Measurements from ENCODE around the gene ATG2A.

The ATG2A gene

DNA sequence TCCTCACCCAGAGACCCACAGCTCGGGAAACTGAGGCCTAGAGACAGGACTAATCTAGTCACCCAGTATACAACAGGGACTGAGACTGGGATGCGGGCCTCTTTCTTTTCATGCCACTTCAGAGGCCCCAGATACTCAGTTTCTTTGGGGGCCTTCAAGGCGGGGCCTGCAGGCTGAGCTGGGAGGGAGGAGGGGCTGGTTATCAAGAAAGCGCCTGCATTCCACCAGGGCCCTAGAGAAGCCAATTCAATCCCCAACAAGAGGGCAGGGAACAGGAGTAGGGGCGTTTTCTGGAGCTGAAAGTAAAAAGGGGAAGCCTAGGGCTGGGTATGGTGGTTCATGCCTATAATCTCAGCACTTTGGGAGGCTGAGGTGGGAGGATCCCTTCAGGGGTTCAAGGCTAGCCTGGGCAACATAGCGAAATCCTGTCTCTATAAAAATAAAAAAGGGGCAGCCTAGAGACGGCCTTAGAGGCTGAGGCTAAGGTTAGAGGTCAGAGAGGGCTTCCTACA is 1.6 kb downstream of the ATG2A start:
- Histone ChIP-seq H3F3A (ENCODE audit: control insufficient read depth, insufficient read depth) (peaks cover 3% of the 10 kb centered on the region), H3K27ac (ENCODE audit: low read depth, low read length) (0 out of 2 replicates have a peak overlapping the region, but pooled peaks have one; percentile 57), H3K9me2 (replicated peaks; ENCODE audit: control insufficient read depth, low read length) (no peaks in the 10 kb centered on the region), H3K4me2 (ENCODE audit: low read length) (peak overlapping the region; percentile 87), H4K20me1 (ENCODE audit: control insufficient read depth, insufficient read depth, low read depth, low read length) (no peaks in the 10 kb centered on the region), H3K79me2 (ENCODE audit: control insufficient read depth, low read length) (peaks cover 21% of the 10 kb centered on the region), H3K4me1 (ENCODE audit: control insufficient read depth, low read length) (peaks cover 35% of the 10 kb centered on the region), H3K9me3 (ENCODE audit: control insufficient read depth, insufficient read depth, low read length) (no peaks in the 10 kb centered on the region), H3K4me3 (ENCODE audit: low read length) (peak overlapping the region; percentile 85), H3K27me3 (ENCODE audit: control insufficient read depth, low read length) (no peaks in the 10 kb centered on the region), H3K36me3 (ENCODE audit: control insufficient read depth, low read length) (peaks cover 30% of the 10 kb centered on the region)
- TF ChIP-seq EZH2phosphoT487 (IDR thresholded peaks at IDR 0.05; ENCODE audit: borderline replicate concordance, low read length) = no peak

DNA sequence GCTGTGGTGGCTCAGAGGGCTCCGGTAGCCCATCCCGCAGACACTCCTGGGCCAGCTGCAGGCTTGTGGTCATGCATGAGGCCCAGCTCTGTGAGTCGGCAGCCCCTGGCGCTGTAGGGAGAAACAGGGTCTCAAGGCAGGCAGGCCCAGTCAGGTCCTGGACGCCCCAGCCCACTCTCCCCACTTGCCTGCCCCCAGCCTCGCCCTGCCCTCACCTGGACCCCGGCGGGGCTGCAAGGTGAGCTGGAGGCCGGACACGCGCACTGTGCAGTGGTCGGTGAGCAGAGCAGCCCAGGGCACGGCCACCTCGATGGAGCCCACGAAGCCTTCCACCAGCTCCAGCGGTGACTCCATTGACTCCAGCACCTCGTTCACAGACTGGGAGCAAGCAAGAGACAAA is 2.9 kb downstream of the ATG2A start:
- Histone ChIP-seq H3F3A (ENCODE audit: control insufficient read depth, insufficient read depth) (peaks cover 3% of the 10 kb centered on the region), H3K4me1 (ENCODE audit: control insufficient read depth, low read length) (peaks cover 26% of the 10 kb centered on the region), H3K4me2 (ENCODE audit: low read length) (no peak overlapping the region), H3K27ac (ENCODE audit: low read depth, low read length) (no peak overlapping the region), H3K36me3 (ENCODE audit: control insufficient read depth, low read length) (peaks cover 39% of the 10 kb centered on the region), H4K20me1 (ENCODE audit: control insufficient read depth, insufficient read depth, low read depth, low read length) (no peaks in the 10 kb centered on the region), H3K9me3 (ENCODE audit: control insufficient read depth, insufficient read depth, low read length) (no peaks in the 10 kb centered on the region), H3K4me3 (ENCODE audit: low read length) (no peak overlapping the region), H3K27me3 (ENCODE audit: control insufficient read depth, low read length) (no peaks in the 10 kb centered on the region), H3K79me2 (ENCODE audit: control insufficient read depth, low read length) (peaks cover 21% of the 10 kb centered on the region), H3K9me2 (replicated peaks; ENCODE audit: control insufficient read depth, low read length) (no peaks in the 10 kb centered on the region)
- TF ChIP-seq, protein P1, sequence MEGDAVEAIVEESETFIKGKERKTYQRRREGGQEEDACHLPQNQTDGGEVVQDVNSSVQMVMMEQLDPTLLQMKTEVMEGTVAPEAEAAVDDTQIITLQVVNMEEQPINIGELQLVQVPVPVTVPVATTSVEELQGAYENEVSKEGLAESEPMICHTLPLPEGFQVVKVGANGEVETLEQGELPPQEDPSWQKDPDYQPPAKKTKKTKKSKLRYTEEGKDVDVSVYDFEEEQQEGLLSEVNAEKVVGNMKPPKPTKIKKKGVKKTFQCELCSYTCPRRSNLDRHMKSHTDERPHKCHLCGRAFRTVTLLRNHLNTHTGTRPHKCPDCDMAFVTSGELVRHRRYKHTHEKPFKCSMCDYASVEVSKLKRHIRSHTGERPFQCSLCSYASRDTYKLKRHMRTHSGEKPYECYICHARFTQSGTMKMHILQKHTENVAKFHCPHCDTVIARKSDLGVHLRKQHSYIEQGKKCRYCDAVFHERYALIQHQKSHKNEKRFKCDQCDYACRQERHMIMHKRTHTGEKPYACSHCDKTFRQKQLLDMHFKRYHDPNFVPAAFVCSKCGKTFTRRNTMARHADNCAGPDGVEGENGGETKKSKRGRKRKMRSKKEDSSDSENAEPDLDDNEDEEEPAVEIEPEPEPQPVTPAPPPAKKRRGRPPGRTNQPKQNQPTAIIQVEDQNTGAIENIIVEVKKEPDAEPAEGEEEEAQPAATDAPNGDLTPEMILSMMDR (IDR thresholded peaks at IDR 0.05; ENCODE audit: low read depth, low read length, poor library complexity, severe bottlenecking) = no peak
- no peak for TF ChIP-seq EZH2phosphoT487 (IDR thresholded peaks at IDR 0.05; ENCODE audit: borderline replicate concordance, low read length)

DNA sequence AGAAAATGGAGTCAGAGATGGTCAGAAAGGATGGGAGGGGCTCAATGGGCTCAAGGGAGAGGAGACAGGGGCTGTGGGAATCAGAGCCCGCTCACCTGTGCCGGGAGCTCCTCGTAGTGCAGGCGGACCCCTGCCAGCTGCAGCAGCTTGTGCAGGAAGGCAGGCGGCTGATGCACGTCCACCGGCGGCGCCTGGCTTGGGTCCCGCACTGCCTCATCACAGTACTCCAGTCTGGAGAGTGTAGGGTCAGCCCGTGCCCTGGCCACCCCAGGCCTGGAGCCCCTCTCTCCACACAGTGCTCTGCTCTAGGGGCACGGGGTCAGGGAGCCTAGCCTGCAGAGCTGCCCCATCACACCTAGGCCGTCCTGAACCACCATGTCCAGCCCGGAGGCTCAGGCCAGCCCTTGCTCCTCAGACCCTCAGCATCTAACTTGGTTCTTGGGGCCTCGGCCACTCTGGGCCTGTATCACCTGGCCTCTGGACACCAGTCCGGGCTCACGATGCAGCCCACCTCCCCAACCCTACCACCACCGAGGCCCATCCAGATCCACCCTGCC is 3.8 kb downstream of the ATG2A start:
- Histone ChIP-seq H3F3A (ENCODE audit: control insufficient read depth, insufficient read depth) (peaks cover 3% of the 10 kb centered on the region), H3K36me3 (ENCODE audit: control insufficient read depth, low read length) (peaks cover 45% of the 10 kb centered on the region), H3K9me3 (ENCODE audit: control insufficient read depth, insufficient read depth, low read length) (no peaks in the 10 kb centered on the region), H3K27me3 (ENCODE audit: control insufficient read depth, low read length) (no peaks in the 10 kb centered on the region), H3K4me1 (ENCODE audit: control insufficient read depth, low read length) (peaks cover 19% of the 10 kb centered on the region), H4K20me1 (ENCODE audit: control insufficient read depth, insufficient read depth, low read depth, low read length) (no peaks in the 10 kb centered on the region), H3K79me2 (ENCODE audit: control insufficient read depth, low read length) (peaks cover 21% of the 10 kb centered on the region), H3K27ac (ENCODE audit: low read depth, low read length) (no peak overlapping the region), H3K4me2 (ENCODE audit: low read length) (no peak overlapping the region), H3K4me3 (ENCODE audit: low read length) (no peak overlapping the region), H3K9me2 (replicated peaks; ENCODE audit: control insufficient read depth, low read length) (no peaks in the 10 kb centered on the region)
- TF ChIP-seq, protein P1 (IDR thresholded peaks at IDR 0.05; ENCODE audit: low read depth, low read length, poor library complexity, severe bottlenecking) = no peak
- no peak for TF ChIP-seq EZH2phosphoT487 (IDR thresholded peaks at IDR 0.05; ENCODE audit: borderline replicate concordance, low read length)

DNA sequence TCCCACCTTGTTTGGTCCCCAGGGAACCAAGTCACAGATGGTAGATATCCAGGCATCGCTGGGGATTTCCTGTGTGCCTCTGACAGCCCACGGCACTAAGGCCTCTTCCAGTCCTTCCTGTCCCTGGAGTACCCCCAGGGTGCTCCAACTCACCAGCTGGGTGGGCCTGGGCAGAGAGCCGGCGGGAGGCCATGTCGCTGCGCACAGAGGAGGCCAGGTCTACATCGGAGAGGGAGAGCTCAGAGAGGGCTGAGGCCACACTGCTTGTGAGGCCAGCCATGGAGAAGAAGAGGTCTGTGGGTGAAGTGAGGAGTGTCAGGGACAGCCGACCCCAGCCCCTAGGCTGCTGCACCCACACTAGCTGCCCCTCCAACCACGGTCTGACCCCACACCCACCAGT is 5.3 kb downstream of the ATG2A start:
- Histone ChIP-seq H3K27me3 (ENCODE audit: control insufficient read depth, low read length) (no peaks in the 10 kb centered on the region), H3K9me3 (ENCODE audit: control insufficient read depth, insufficient read depth, low read length) (no peaks in the 10 kb centered on the region), H3K36me3 (ENCODE audit: control insufficient read depth, low read length) (peaks cover 54% of the 10 kb centered on the region), H3K27ac (ENCODE audit: low read depth, low read length) (no peak overlapping the region), H3K4me2 (ENCODE audit: low read length) (no peak overlapping the region), H3K4me1 (ENCODE audit: control insufficient read depth, low read length) (peaks cover 11% of the 10 kb centered on the region), H4K20me1 (ENCODE audit: control insufficient read depth, insufficient read depth, low read depth, low read length) (no peaks in the 10 kb centered on the region), H3K9me2 (replicated peaks; ENCODE audit: control insufficient read depth, low read length) (no peaks in the 10 kb centered on the region), H3F3A (ENCODE audit: control insufficient read depth, insufficient read depth) (no peaks in the 10 kb centered on the region), H3K4me3 (ENCODE audit: low read length) (no peak overlapping the region), H3K79me2 (ENCODE audit: control insufficient read depth, low read length) (peaks cover 18% of the 10 kb centered on the region)
- no peak for TF ChIP-seq EZH2phosphoT487 (IDR thresholded peaks at IDR 0.05; ENCODE audit: borderline replicate concordance, low read length)
- TF ChIP-seq, protein P1 (IDR thresholded peaks at IDR 0.05; ENCODE audit: low read depth, low read length, poor library complexity, severe bottlenecking) = no peak

Data from DOHH2 (cell line).